Tibial nerve (tissue), 4 donors: ENCODE data around the gene TSPAN32.

Experiments used
- EP300 ChIP-seq, 2 donors: sonication (generic); formaldehyde crosslinking; IDR thresholded peaks; one replicate each; pipeline ENCODE4 v1.6.1; 2017; ENCODE audit warnings: antibody characterized with exemption in 2 of 2, mild to moderate bottlenecking in 1 of 2
- POLR2A ChIP-seq, 2 donors: fragments of 450-650 bp; IDR thresholded peaks; one replicate each; pipeline ENCODE4 v1.6.1; 2017; ENCODE audit warnings: antibody characterized with exemption in 2 of 2, mild to moderate bottlenecking in 2 of 2, moderate library complexity in 2 of 2
- TF ChIP-seq, protein P1 (sequence below), 5 experiments: fragments of 200-600 bp in 3 of 5; fragments of 450-650 bp in 2 of 5; sonication (generic) in 3 of 5; IDR thresholded peaks; one replicate each; pipeline ENCODE4 v1.5.1; 2016 to 2019; ENCODE audit warnings: antibody characterized with exemption in 5 of 5, mild to moderate bottlenecking in 3 of 5, moderate library complexity in 2 of 5

DNA sequence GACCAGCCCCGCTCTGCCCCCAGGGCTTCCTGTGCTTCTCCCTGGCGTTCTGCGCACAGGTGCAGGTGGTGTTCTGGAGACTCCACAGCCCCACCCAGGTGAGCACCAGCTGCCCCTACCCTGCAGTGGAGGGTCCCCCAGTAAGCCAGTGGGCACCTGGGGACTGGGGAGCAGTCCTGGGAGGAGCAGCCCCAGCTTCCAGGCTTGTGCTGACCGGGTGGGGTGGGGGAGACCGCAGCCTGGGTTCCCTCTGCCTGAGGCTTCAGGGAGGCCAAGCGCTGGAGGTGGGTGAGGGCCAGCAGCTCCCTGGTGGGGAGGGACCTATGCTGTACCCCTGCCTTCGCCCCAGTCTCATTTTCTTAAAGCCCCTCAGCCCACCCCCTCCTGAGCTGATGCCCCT is 6.9 kb downstream of the TSPAN32 start:
- no peak for TF ChIP-seq POLR2A (IDR thresholded peaks at IDR 0.05)
- TF ChIP-seq, protein P1, sequence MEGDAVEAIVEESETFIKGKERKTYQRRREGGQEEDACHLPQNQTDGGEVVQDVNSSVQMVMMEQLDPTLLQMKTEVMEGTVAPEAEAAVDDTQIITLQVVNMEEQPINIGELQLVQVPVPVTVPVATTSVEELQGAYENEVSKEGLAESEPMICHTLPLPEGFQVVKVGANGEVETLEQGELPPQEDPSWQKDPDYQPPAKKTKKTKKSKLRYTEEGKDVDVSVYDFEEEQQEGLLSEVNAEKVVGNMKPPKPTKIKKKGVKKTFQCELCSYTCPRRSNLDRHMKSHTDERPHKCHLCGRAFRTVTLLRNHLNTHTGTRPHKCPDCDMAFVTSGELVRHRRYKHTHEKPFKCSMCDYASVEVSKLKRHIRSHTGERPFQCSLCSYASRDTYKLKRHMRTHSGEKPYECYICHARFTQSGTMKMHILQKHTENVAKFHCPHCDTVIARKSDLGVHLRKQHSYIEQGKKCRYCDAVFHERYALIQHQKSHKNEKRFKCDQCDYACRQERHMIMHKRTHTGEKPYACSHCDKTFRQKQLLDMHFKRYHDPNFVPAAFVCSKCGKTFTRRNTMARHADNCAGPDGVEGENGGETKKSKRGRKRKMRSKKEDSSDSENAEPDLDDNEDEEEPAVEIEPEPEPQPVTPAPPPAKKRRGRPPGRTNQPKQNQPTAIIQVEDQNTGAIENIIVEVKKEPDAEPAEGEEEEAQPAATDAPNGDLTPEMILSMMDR (IDR thresholded peaks at IDR 0.05): no peak
- TF ChIP-seq EP300 (IDR thresholded peaks at IDR 0.05): no peak
